HEK293 (cell line): ENCODE data around the gene BRWD1.

ENCODE experiments used
- ZFP41 ChIP-seq: fragments of 450-650 bp; formaldehyde crosslinking; IDR thresholded peaks from 2 replicates; pipeline ENCODE4 v1.5.1; 2016; ENCODE audit warnings: missing biosample characterization, missing genetic modification characterization, borderline replicate concordance
- ZNF175 ChIP-seq: fragments of 450-650 bp; formaldehyde crosslinking; IDR thresholded peaks from 2 replicates; pipeline ENCODE4 v1.5.1; 2016; ENCODE audit warnings: missing biosample characterization, missing genetic modification characterization
- ZNF274 ChIP-seq, 2 experiments: fragments of 200-500 bp in 1 of 2; fragments of 450-650 bp in 1 of 2; sonication (Bioruptor generic) in 1 of 2; formaldehyde crosslinking in 1 of 2; IDR thresholded peaks; 2 replicates each; pipeline versions ENCODE4 v1.5.1 to v1.6.1; 2014 to 2016; ENCODE audit warnings: borderline replicate concordance in 1 of 2, inconsistent platforms in 1 of 2, low read length in 1 of 2, missing biosample characterization in 1 of 2, missing genetic modification characterization in 1 of 2
- ZNF311 ChIP-seq: fragments of 450-650 bp; formaldehyde crosslinking; IDR thresholded peaks from 2 replicates; pipeline ENCODE4 v1.5.1; 2017; ENCODE audit warnings: missing biosample characterization, missing genetic modification characterization, borderline replicate concordance
- ZNF324 ChIP-seq: fragments of 450-650 bp; formaldehyde crosslinking; IDR thresholded peaks from 2 replicates; pipeline ENCODE4 v1.5.1; 2016; ENCODE audit warnings: missing biosample characterization, missing genetic modification characterization
- ZNF548 ChIP-seq: fragments of 450-650 bp; formaldehyde crosslinking; IDR thresholded peaks from 2 replicates; pipeline ENCODE4 v1.5.1; 2016; ENCODE audit warnings: missing biosample characterization, missing genetic modification characterization
- ZNF701 ChIP-seq: fragments of 450-650 bp; formaldehyde crosslinking; IDR thresholded peaks from 2 replicates; pipeline ENCODE4 v1.5.1; 2016; ENCODE audit warnings: missing biosample characterization, missing genetic modification characterization
- ZNF777 ChIP-seq: fragments of 450-650 bp; formaldehyde crosslinking; IDR thresholded peaks from 2 replicates; pipeline ENCODE4 v1.5.1; 2017; ENCODE audit warnings: missing biosample characterization, missing genetic modification characterization, borderline replicate concordance
- ZNF785 ChIP-seq: fragments of 450-650 bp; formaldehyde crosslinking; IDR thresholded peaks from 2 replicates; pipeline ENCODE4 v1.5.1; 2016; ENCODE audit warnings: missing biosample characterization, missing genetic modification characterization
- TF ChIP-seq, protein P1 (sequence below): fragments of 450-650 bp; formaldehyde crosslinking; IDR thresholded peaks from 2 replicates; pipeline ENCODE4 v1.5.1; 2016; ENCODE audit warnings: missing biosample characterization, missing genetic modification characterization
- TF ChIP-seq, protein P2 (sequence below): fragments of 450-650 bp; formaldehyde crosslinking; IDR thresholded peaks from 2 replicates; pipeline ENCODE4 v1.5.1; 2016; ENCODE audit warnings: missing biosample characterization, missing genetic modification characterization
- TF ChIP-seq, protein P3 (sequence below): fragments of 450-650 bp; formaldehyde crosslinking; IDR thresholded peaks from 2 replicates; pipeline ENCODE4 v1.5.1; 2016; ENCODE audit warnings: missing biosample characterization, missing genetic modification characterization, low read depth

DNA sequence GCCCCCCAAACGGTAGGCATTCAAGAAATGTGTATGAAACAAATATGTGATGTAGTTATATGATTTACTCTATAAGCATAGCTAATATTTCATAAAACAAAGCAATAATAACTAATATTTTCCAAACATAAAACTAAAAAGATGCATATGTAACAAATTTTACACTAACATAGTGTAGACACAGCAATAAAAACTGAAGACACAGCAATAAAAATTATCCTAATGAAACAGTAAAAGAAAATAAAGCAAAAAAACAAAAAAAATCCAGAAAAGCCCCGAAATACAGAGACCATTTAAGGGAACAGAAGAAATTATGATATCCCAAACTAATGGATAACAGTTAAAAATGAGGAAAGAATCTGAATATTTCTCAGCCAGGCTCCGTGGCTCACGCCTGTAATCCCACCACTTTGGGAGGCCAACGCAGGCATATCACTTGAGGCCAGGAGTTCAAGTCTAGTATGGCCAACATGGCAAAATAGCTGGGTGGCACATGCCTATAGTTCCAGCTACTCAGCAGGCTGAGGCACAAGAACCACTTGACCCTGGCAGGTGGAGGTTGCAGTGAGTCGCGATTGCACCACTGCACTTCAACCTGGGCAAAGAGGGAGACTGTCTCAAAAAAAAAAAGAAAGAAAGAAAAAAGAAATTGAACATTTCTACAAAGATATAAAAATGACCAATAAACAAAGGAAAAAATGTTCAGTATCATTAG is 92.0 kb downstream of the BRWD1 start:
- no peak for TF ChIP-seq ZNF175
- no peak for TF ChIP-seq ZNF274 (IDR thresholded peaks at IDR 0.05; ENCODE audit: low read length)
- no peak for TF ChIP-seq ZNF274 (tag by site-specific recombination; IDR thresholded peaks at IDR 0.05; ENCODE audit: borderline replicate concordance)
- TF ChIP-seq ZFP41 = no peak
- no peak for TF ChIP-seq ZNF785 (tag by site-specific recombination)
- TF ChIP-seq ZNF311 (tag by site-specific recombination) = no peak
- no peak for TF ChIP-seq ZNF701
- no peak for TF ChIP-seq ZNF324 (tag by site-specific recombination)
- TF ChIP-seq, protein P1, sequence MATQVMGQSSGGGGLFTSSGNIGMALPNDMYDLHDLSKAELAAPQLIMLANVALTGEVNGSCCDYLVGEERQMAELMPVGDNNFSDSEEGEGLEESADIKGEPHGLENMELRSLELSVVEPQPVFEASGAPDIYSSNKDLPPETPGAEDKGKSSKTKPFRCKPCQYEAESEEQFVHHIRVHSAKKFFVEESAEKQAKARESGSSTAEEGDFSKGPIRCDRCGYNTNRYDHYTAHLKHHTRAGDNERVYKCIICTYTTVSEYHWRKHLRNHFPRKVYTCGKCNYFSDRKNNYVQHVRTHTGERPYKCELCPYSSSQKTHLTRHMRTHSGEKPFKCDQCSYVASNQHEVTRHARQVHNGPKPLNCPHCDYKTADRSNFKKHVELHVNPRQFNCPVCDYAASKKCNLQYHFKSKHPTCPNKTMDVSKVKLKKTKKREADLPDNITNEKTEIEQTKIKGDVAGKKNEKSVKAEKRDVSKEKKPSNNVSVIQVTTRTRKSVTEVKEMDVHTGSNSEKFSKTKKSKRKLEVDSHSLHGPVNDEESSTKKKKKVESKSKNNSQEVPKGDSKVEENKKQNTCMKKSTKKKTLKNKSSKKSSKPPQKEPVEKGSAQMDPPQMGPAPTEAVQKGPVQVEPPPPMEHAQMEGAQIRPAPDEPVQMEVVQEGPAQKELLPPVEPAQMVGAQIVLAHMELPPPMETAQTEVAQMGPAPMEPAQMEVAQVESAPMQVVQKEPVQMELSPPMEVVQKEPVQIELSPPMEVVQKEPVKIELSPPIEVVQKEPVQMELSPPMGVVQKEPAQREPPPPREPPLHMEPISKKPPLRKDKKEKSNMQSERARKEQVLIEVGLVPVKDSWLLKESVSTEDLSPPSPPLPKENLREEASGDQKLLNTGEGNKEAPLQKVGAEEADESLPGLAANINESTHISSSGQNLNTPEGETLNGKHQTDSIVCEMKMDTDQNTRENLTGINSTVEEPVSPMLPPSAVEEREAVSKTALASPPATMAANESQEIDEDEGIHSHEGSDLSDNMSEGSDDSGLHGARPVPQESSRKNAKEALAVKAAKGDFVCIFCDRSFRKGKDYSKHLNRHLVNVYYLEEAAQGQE (tag by site-specific recombination) = no peak
- TF ChIP-seq, protein P2, sequence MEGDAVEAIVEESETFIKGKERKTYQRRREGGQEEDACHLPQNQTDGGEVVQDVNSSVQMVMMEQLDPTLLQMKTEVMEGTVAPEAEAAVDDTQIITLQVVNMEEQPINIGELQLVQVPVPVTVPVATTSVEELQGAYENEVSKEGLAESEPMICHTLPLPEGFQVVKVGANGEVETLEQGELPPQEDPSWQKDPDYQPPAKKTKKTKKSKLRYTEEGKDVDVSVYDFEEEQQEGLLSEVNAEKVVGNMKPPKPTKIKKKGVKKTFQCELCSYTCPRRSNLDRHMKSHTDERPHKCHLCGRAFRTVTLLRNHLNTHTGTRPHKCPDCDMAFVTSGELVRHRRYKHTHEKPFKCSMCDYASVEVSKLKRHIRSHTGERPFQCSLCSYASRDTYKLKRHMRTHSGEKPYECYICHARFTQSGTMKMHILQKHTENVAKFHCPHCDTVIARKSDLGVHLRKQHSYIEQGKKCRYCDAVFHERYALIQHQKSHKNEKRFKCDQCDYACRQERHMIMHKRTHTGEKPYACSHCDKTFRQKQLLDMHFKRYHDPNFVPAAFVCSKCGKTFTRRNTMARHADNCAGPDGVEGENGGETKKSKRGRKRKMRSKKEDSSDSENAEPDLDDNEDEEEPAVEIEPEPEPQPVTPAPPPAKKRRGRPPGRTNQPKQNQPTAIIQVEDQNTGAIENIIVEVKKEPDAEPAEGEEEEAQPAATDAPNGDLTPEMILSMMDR = no peak
- no peak for TF ChIP-seq ZNF777
- no peak for TF ChIP-seq ZNF548 (tag by site-specific recombination)
- TF ChIP-seq, protein P3, sequence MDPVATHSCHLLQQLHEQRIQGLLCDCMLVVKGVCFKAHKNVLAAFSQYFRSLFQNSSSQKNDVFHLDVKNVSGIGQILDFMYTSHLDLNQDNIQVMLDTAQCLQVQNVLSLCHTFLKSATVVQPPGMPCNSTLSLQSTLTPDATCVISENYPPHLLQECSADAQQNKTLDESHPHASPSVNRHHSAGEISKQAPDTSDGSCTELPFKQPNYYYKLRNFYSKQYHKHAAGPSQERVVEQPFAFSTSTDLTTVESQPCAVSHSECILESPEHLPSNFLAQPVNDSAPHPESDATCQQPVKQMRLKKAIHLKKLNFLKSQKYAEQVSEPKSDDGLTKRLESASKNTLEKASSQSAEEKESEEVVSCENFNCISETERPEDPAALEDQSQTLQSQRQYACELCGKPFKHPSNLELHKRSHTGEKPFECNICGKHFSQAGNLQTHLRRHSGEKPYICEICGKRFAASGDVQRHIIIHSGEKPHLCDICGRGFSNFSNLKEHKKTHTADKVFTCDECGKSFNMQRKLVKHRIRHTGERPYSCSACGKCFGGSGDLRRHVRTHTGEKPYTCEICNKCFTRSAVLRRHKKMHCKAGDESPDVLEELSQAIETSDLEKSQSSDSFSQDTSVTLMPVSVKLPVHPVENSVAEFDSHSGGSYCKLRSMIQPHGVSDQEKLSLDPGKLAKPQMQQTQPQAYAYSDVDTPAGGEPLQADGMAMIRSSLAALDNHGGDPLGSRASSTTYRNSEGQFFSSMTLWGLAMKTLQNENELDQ (tag by site-specific recombination) = no peak
